ENCODE results near the gene CTAG1A. TPM values are rescaled to one million over a fixed set of nuclear protein-coding genes. Genes with fewer than 3 reads are reported as not detected.
"Not testable (repeated sequence)": the region's sequence is repeated elsewhere in the genome, so short reads cannot be mapped to it uniquely, and the experiment has no call there.

The CTAG1A gene
- total RNA-seq, 2 donors from 2014 or later: not detected

DNA sequence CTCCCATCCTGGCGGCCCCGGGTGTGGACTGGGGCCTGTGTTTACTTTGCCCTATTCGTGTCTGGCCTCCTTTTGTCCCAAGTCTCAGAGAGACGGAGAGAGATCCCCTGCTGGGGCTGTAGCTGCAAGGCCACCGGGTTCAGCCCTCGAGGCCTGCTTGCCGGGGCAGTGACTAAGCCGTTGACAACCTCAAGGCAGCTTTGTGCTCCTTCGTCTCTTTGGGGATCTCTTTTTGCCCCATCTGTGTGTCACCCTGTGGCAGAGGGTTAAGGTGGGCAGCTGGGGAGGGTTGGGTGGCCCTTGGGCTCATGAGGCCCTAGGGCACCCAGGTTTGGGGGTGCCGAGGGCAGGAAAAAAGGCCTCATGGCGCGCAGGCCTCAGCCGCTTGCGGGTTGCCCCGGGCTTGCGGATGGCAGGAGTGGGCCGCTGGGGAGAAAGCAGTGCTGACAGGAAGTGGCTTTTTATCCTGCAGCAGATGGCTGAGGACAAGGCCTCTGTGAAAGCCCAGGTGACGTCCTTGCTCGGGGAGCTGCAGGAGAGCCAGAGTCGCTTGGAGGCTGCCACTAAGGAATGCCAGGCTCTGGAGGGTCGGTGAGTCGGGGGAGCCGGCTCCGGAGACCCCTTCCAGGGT lies 26.8 kb upstream of the CTAG1A start:
- peaks cover 20% of the 10 kb centered on the region for H3K9me3 Mint-ChIP-seq
- H3K36me3 Mint-ChIP-seq (ENCODE audit: low read depth); H3K4me1 ChIP-seq (ENCODE audit: control insufficient read depth, insufficient read depth, low read length); DNase-seq; H3K9me3 ChIP-seq (ENCODE audit: control insufficient read depth, low read length); H3K27me3 Mint-ChIP-seq (ENCODE audit: insufficient read depth); H3K27ac Mint-ChIP-seq; H3K9ac ChIP-seq (ENCODE audit: extremely low read depth, low read length, poor library complexity, severe bottlenecking); H3K27ac ChIP-seq (ENCODE audit: low read depth, low read length); H3K4me3 ChIP-seq (ENCODE audit: low read length); H3K4me1 Mint-ChIP-seq; H3K4me3 Mint-ChIP-seq; H3K27me3 ChIP-seq (ENCODE audit: control insufficient read depth, insufficient read depth, low read length, poor library complexity, severe bottlenecking); H3K36me3 ChIP-seq (ENCODE audit: control insufficient read depth, insufficient read depth, low read length): not testable (repeated sequence)
- 100% methylated on average over 4 of the region's 24 CpGs; no CpG with 5 or more reads in 1 of the 2 experiments for WGBS, 2 experiments (ENCODE audit: insufficient coverage in 1 of 2, insufficient read length in 1 of 2)

GRCh38 chrX:154558896-154559295 lies 26.0 kb upstream of the CTAG1A start:
- not testable (repeated sequence) for H3K27ac Mint-ChIP-seq; H3K27me3 Mint-ChIP-seq (ENCODE audit: insufficient read depth); H3K27me3 ChIP-seq (ENCODE audit: control insufficient read depth, insufficient read depth, low read length, poor library complexity, severe bottlenecking); H3K27ac ChIP-seq (ENCODE audit: low read depth, low read length); H3K4me3 ChIP-seq (ENCODE audit: low read length); H3K4me1 Mint-ChIP-seq; H3K9me3 ChIP-seq (ENCODE audit: control insufficient read depth, low read length); H3K36me3 ChIP-seq (ENCODE audit: control insufficient read depth, insufficient read depth, low read length); H3K4me3 Mint-ChIP-seq; DNase-seq; H3K36me3 Mint-ChIP-seq (ENCODE audit: low read depth); H3K9ac ChIP-seq (ENCODE audit: extremely low read depth, low read length, poor library complexity, severe bottlenecking); H3K4me1 ChIP-seq (ENCODE audit: control insufficient read depth, insufficient read depth, low read length)
- WGBS, 2 experiments (ENCODE audit: insufficient coverage in 1 of 2, insufficient read length in 1 of 2): no CpG with 5 or more reads among the region's 21 CpGs
- H3K9me3 Mint-ChIP-seq: peaks cover 16% of the 10 kb centered on the region

DNA sequence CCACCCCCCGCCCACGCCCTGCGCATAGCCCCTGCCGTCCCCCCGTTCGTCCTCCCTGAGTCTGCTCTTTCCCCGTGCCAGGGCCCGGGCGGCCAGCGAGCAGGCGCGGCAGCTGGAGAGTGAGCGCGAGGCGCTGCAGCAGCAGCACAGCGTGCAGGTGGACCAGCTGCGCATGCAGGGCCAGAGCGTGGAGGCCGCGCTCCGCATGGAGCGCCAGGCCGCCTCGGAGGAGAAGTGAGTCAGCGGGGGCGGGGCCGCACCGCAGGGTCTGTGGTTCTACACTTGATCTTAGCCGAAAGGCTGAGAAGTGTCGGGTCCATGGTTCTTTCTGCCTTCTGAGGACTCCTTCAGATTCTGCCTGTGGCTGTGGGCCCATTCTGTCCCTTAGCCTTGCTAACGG lies 24.6 kb upstream of the CTAG1A start:
- not testable (repeated sequence) for DNase-seq; H3K9me3 ChIP-seq (ENCODE audit: control insufficient read depth, low read length); H3K4me1 ChIP-seq (ENCODE audit: control insufficient read depth, insufficient read depth, low read length); H3K9me3 Mint-ChIP-seq; H3K4me3 Mint-ChIP-seq; H3K27ac Mint-ChIP-seq; H3K4me1 Mint-ChIP-seq; H3K27me3 Mint-ChIP-seq (ENCODE audit: insufficient read depth); H3K9ac ChIP-seq (ENCODE audit: extremely low read depth, low read length, poor library complexity, severe bottlenecking); H3K27me3 ChIP-seq (ENCODE audit: control insufficient read depth, insufficient read depth, low read length, poor library complexity, severe bottlenecking); H3K27ac ChIP-seq (ENCODE audit: low read depth, low read length); H3K4me3 ChIP-seq (ENCODE audit: low read length); H3K36me3 ChIP-seq (ENCODE audit: control insufficient read depth, insufficient read depth, low read length); H3K36me3 Mint-ChIP-seq (ENCODE audit: low read depth)
- WGBS, 2 experiments (ENCODE audit: insufficient coverage in 1 of 2, insufficient read length in 1 of 2): no CpG with 5 or more reads among the region's 31 CpGs

GRCh38 chrX:154562295-154562694 lies 22.6 kb upstream of the CTAG1A start:
- WGBS, 2 experiments (ENCODE audit: insufficient coverage in 1 of 2, insufficient read length in 1 of 2): no CpG with 5 or more reads among the region's 10 CpGs
- not testable (repeated sequence) for H3K27me3 Mint-ChIP-seq (ENCODE audit: insufficient read depth); DNase-seq; H3K4me3 Mint-ChIP-seq; H3K9me3 ChIP-seq (ENCODE audit: control insufficient read depth, low read length); H3K4me1 ChIP-seq (ENCODE audit: control insufficient read depth, insufficient read depth, low read length); H3K9ac ChIP-seq (ENCODE audit: extremely low read depth, low read length, poor library complexity, severe bottlenecking); H3K4me1 Mint-ChIP-seq; H3K27me3 ChIP-seq (ENCODE audit: control insufficient read depth, insufficient read depth, low read length, poor library complexity, severe bottlenecking); H3K9me3 Mint-ChIP-seq; H3K27ac ChIP-seq (ENCODE audit: low read depth, low read length); H3K27ac Mint-ChIP-seq; H3K4me3 ChIP-seq (ENCODE audit: low read length); H3K36me3 ChIP-seq (ENCODE audit: control insufficient read depth, insufficient read depth, low read length); H3K36me3 Mint-ChIP-seq (ENCODE audit: low read depth)

DNA sequence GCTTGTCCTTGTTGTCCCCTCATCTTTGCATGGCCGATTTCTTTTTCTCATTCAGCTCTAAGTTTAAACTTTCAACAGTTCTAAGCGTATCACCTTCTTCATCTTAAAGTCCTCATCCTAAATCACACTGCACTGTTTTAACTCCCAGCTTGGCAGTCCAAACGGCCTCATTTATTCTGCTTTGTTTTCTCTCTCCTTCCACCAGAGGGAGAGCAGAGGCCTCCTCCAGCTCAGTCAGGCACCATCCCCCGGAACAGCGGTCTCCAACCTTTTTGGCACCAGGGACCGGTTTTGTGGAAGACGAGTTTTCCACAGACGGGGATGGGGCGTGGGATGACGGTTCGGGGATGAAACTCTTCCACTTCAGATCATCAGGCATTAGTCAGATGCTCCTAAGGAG lies 14.6 kb upstream of the CTAG1A start:
- H3K9me3 Mint-ChIP-seq; H3K4me3 ChIP-seq (ENCODE audit: low read length); H3K27ac ChIP-seq (ENCODE audit: low read depth, low read length); H3K36me3 ChIP-seq (ENCODE audit: control insufficient read depth, insufficient read depth, low read length); H3K4me1 Mint-ChIP-seq; H3K9ac ChIP-seq (ENCODE audit: extremely low read depth, low read length, poor library complexity, severe bottlenecking); DNase-seq; H3K9me3 ChIP-seq (ENCODE audit: control insufficient read depth, low read length); H3K27me3 ChIP-seq (ENCODE audit: control insufficient read depth, insufficient read depth, low read length, poor library complexity, severe bottlenecking); H3K4me3 Mint-ChIP-seq; H3K36me3 Mint-ChIP-seq (ENCODE audit: low read depth); H3K27me3 Mint-ChIP-seq (ENCODE audit: insufficient read depth); H3K27ac Mint-ChIP-seq; H3K4me1 ChIP-seq (ENCODE audit: control insufficient read depth, insufficient read depth, low read length): not testable (repeated sequence)
- no CpG with 5 or more reads among the region's 11 CpGs for WGBS, 2 experiments (ENCODE audit: insufficient coverage in 1 of 2, insufficient read length in 1 of 2)

DNA sequence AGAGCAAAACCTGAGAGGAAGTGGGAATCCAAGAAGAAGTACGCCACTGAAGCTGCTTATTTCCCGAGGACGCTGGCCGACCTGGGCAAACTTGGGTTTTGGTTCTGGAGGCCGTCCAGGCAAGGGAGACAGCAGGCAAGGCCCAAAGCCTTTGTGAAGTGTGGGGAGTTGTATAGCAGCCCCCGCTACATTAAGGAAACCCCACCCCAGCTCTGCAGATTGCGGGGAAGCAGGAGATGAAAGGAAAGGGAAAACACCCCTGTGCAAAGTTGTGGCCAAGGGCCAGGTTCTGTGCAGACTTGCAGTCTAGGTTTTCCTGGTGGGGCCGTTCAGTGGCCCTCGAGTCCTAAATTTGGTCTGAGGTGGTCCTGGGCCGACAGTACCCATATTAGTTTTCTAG lies 11.9 kb upstream of the CTAG1A start:
- H3K9ac ChIP-seq (ENCODE audit: extremely low read depth, low read length, poor library complexity, severe bottlenecking); H3K9me3 ChIP-seq (ENCODE audit: control insufficient read depth, low read length); H3K27me3 ChIP-seq (ENCODE audit: control insufficient read depth, insufficient read depth, low read length, poor library complexity, severe bottlenecking); DNase-seq; H3K36me3 Mint-ChIP-seq (ENCODE audit: low read depth); H3K4me3 ChIP-seq (ENCODE audit: low read length); H3K4me1 Mint-ChIP-seq; H3K4me3 Mint-ChIP-seq; H3K27ac ChIP-seq (ENCODE audit: low read depth, low read length); H3K27me3 Mint-ChIP-seq (ENCODE audit: insufficient read depth); H3K4me1 ChIP-seq (ENCODE audit: control insufficient read depth, insufficient read depth, low read length); H3K27ac Mint-ChIP-seq; H3K36me3 ChIP-seq (ENCODE audit: control insufficient read depth, insufficient read depth, low read length); H3K9me3 Mint-ChIP-seq: not testable (repeated sequence)
- WGBS, 2 experiments (ENCODE audit: insufficient coverage in 1 of 2, insufficient read length in 1 of 2): no CpG with 5 or more reads among the region's 10 CpGs

- not testable (repeated sequence) for DNase-seq; H3K27me3 Mint-ChIP-seq (ENCODE audit: insufficient read depth)
Measured at GRCh38 chrX:154575076-154575475, 9.9 kb upstream of the CTAG1A start.

More at GRCh38 chrX:154575076-154575475, 9.9 kb upstream of the CTAG1A start:
- H3K27ac ChIP-seq (ENCODE audit: low read depth, low read length); H3K27me3 ChIP-seq (ENCODE audit: control insufficient read depth, insufficient read depth, low read length, poor library complexity, severe bottlenecking); H3K9me3 Mint-ChIP-seq; H3K4me1 ChIP-seq (ENCODE audit: control insufficient read depth, insufficient read depth, low read length); H3K4me3 ChIP-seq (ENCODE audit: low read length); H3K27ac Mint-ChIP-seq; H3K4me3 Mint-ChIP-seq; H3K4me1 Mint-ChIP-seq; H3K9me3 ChIP-seq (ENCODE audit: control insufficient read depth, low read length); H3K9ac ChIP-seq (ENCODE audit: extremely low read depth, low read length, poor library complexity, severe bottlenecking); H3K36me3 ChIP-seq (ENCODE audit: control insufficient read depth, insufficient read depth, low read length); H3K36me3 Mint-ChIP-seq (ENCODE audit: low read depth): not testable (repeated sequence)
- no CpG with 5 or more reads among the region's 5 CpGs for WGBS, 2 experiments (ENCODE audit: insufficient coverage in 1 of 2, insufficient read length in 1 of 2)
